Panc1 (cell line): Measurements from ENCODE around the gene USP5.
"Not testable (repeated sequence)": the region's sequence is repeated elsewhere in the genome, so short reads cannot be mapped to it uniquely, and the experiment has no call there.

Experiments used
- CTCF ChIP-seq: fragments of 450-650 bp; IDR thresholded peaks from 2 replicates; pipeline ENCODE4 v1.5.1; 2017; ENCODE audit warnings: mild to moderate bottlenecking
- POLR2AphosphoS5 ChIP-seq: IDR thresholded peaks from 2 replicates; pipeline ENCODE4 v1.6.1; 2012; ENCODE audit warnings: mild to moderate bottlenecking, low read depth, low read length, moderate library complexity
- TCF7L2 ChIP-seq: IDR thresholded peaks from 2 replicates; pipeline ENCODE4 v1.6.1; 2011; ENCODE audit warnings: mild to moderate bottlenecking, low read depth, low read length, inconsistent platforms

- not testable (repeated sequence) for TF ChIP-seq TCF7L2, CTCF, POLR2AphosphoS5
Observed at GRCh38 chr12:6888794-6889193, 36.8 kb downstream of the USP5 start.
